Measurements from ENCODE around the gene SCAMP3.
"Not testable (repeated sequence)": the region's sequence is repeated elsewhere in the genome, so short reads cannot be mapped to it uniquely, and the experiment has no call there.

The SCAMP3 gene

DNA sequence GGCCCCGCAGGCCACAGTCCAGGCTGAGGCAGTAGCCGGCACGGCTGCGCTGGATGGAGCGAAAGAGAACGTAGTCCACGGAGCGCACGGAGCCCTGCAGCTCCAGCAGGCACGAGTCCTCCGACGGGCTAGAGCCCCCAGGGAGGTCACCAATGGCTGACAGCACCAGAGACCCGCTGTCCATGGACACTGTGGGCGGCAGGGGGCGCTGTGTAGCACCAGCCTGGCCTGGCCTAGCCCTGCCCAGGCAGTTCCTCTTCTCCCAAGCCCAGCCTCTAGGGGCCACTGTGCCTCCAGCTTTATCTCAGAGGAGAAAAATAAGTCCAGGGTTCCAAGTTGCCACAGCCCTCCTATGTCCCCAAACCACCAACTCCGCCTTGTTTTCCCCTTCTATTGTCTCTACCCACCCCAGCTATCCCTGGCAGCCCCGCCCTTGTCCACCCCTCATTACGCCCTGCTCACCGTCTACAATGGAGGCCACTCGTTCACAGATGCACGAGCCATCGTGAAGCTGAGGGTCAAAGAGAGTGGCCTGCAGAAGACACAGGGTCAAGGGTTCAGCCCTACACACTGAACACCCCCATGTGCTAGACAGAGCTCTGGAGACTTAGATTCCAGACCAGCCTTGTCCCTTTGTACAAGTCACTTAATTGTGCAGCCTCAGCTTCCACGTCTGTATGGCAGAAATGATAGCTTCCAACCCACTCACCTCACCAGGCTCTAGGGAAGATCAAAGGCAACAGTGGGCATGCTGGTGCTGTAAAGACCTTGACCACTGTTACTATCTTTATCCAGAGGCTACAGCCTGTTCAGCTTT, 11.3 kb downstream of the SCAMP3 start:
- peak overlapping the region; percentile 45 for H3K4me3 ChIP-seq (ENCODE audit: low read depth, low read length)
- TF ChIP-seq, protein P1, sequence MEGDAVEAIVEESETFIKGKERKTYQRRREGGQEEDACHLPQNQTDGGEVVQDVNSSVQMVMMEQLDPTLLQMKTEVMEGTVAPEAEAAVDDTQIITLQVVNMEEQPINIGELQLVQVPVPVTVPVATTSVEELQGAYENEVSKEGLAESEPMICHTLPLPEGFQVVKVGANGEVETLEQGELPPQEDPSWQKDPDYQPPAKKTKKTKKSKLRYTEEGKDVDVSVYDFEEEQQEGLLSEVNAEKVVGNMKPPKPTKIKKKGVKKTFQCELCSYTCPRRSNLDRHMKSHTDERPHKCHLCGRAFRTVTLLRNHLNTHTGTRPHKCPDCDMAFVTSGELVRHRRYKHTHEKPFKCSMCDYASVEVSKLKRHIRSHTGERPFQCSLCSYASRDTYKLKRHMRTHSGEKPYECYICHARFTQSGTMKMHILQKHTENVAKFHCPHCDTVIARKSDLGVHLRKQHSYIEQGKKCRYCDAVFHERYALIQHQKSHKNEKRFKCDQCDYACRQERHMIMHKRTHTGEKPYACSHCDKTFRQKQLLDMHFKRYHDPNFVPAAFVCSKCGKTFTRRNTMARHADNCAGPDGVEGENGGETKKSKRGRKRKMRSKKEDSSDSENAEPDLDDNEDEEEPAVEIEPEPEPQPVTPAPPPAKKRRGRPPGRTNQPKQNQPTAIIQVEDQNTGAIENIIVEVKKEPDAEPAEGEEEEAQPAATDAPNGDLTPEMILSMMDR (conservative IDR thresholded peaks at IDR 0.05; ENCODE audit: low read depth, low read length) = peak; percentile 98
- peak; percentile 94 for DNase-seq (ENCODE audit: low read depth)

DNA sequence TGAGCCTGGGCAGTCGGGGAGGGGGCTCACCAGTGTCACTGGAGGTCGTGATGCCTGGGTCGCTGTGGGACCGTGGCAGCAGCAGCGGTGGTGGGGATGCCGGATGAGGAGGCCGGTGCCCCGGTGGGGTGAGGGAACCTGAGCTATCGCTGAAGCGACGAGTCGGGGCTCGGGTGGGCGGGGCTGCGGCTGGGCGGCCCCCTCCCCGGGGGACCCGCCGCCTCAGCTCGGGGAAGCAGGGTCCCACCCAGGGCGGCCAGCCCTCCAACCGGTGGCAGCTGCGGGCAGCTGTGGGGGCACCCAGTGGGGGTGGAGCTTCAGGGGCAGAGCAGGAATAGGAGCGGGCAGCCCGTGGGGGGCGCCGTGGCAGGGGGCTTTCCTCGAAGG, 11.9 kb downstream of the SCAMP3 start:
- TF ChIP-seq, protein P1 (conservative IDR thresholded peaks at IDR 0.05; ENCODE audit: low read depth, low read length) = no peak
- peak overlapping the region; percentile 45 for H3K4me3 ChIP-seq (ENCODE audit: low read depth, low read length)
- DNase-seq (ENCODE audit: low read depth) = no peak

DNA sequence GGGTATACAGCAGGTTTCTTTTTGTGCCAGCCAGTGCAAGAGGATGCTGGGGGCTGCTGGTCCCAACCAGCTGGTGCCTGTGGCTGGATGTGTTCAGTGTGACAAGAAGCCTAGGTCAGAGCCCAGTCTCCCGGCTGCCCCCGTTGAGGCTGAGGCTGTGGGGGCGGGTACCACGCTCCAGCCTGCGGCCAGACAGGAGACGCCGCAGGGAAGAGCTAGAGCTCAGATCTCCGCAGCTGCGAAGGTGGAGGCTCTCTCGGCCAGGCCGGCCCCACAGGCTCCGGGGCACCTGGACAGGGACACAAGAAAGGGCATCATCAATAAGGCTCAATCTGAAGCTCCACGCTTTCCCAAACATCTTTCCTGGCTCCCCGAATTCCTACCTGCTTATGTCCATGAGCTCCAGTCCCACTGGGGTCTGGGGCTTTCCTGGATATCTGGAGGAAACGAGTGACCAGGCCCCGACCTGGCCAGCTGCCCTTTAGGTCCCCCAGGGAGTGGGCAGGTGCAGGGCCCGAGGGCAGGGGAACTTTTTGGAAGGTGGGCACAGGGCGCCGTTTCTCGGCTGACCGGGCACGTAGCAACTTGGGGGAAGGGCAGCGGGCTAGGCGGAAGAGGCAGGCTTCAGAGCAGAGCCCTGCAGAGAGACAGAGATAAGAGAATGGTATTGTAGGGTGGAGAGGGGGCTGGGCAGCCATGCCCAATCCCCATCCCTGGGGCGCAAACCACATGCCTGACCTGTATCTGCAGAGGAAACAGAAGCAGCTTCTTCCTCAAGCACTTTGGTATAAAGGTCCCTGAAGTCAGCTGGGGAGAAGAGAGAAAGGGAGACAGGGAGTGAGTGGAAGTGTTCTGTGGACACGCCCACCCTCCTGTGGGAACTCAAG, 14.2 kb downstream of the SCAMP3 start:
- TF ChIP-seq, protein P1 (conservative IDR thresholded peaks at IDR 0.05; ENCODE audit: low read depth, low read length) = no peak
- DNase-seq (ENCODE audit: low read depth) = no peak
- H3K4me3 ChIP-seq (ENCODE audit: low read depth, low read length) = no peak overlapping the region

DNA sequence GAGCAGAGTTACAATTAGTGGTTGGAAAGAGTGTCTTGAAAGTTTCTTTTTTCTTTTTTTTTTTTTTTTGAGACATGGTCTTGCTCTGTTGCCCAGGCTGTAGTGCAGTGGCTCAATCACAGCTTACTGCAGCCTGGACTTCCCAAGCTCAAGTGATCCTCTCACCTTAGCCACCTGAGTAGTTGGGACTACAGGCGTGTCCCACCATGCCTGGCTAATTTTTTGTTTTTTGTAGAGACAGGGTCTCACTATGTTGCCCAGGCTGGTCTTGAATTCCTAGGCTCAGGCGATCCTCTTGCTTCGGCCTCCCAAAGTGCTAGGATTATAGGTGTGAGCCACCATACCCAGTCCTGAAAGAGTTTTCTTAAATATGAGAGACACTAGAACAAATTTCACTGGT, 15.4 kb downstream of the SCAMP3 start:
- DNase-seq (ENCODE audit: low read depth); H3K4me3 ChIP-seq (ENCODE audit: low read depth, low read length): not testable (repeated sequence)

DNA sequence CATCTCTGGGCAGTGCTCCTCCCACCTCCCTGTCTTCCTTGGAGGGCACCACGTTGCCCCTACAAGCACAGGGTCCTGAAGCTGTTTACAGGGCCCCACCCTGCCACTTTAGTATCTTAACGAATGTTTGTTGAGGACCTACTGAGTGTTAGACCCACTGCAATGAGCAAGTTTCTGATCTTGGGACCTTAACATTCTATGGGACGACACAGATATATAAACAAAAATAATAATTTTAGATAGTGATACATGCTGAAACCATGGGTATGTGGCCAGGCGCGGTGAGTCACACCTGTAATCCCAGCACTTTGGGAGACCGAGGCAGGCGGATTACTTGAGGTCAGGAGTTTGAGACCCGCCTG, 17.0 kb downstream of the SCAMP3 start:
- peak overlapping the region; percentile 70 for H3K4me3 ChIP-seq (ENCODE audit: low read depth, low read length)
- no peak for DNase-seq (ENCODE audit: low read depth)
- TF ChIP-seq, protein P1 (conservative IDR thresholded peaks at IDR 0.05; ENCODE audit: low read depth, low read length) = no peak

DNA sequence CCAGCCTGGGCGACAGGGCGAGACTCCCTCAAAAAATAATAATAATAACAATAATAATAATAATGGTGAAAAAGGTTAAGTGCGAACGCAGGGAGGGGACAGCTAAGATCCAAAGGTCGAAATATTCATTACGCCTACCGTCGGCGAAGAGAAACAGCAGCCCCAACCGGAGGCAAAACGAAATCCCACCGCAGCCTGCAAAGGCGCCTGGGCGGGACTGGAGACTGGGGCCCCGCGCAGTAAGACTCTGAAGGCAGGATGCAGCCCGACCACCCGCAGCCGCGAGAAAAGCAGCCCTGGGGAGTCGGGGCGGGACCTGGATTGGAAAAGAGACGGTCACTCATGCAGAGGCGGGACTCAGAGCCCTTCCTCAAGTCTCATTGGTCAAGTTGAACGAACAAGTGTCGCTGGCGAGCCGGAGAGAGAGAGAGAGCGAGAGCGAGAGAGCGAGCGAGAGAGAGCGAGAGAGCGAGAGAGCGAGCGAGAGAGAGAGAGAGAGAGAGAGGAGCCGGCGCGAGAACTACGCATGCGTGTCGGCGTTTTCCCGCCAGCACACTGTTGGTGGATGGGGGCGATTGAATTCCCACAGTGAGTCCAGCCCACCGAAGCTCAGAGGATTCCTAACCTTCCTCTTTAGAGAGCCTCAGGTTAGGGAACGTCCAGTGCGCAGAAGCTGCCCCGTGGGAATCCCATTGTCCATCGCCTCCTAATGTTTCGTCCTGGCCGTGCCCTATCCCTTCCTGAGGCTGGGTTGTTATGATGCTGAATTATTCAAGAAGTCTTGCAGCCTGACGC, 17.6 kb downstream of the SCAMP3 start:
- TF ChIP-seq, protein P1 (conservative IDR thresholded peaks at IDR 0.05; ENCODE audit: low read depth, low read length) = peak; percentile 42
- H3K4me3 ChIP-seq (ENCODE audit: low read depth, low read length) = peak overlapping the region; percentile 70
- peak; percentile 100 for DNase-seq (ENCODE audit: low read depth)

Measured in choroid plexus epithelial cell (primary cell).